Activated naive CD4-positive, alpha-beta T cell treated with anti-CD3 and anti-CD28 coated beads, Interleukin-2, amount 10 ng/mL, durations not matched to agents 7 days and 5 days (primary cell): ENCODE measurements around the gene EXOC4.

ENCODE experiments used
- CTCF ChIA-PET: fragments of 350-600 bp; sonication (Branson Sonifier 250); formaldehyde crosslinking; loops from one replicate; lab custom pipeline; 2021; ENCODE audit warnings: antibody characterized with exemption; lab: Charles Lee
- DNase-seq: peaks from one replicate; pipeline ENCODE4 v3.0.0-alpha.2; 2020
- H3K27ac Mint-ChIP-seq: one replicate; pipeline ENCODE4 v1.8.0; 2021; ENCODE audit warnings: mild to moderate bottlenecking, moderate library complexity, mixed read lengths
- H3K27me3 Mint-ChIP-seq: one replicate; pipeline ENCODE4 v1.8.0; 2021; ENCODE audit warnings: mild to moderate bottlenecking, mixed read lengths
- H3K36me3 Mint-ChIP-seq: one replicate; pipeline ENCODE4 v1.8.0; 2021; ENCODE audit warnings: mixed read lengths
- H3K4me1 Mint-ChIP-seq: one replicate; pipeline ENCODE4 v1.8.0; 2021; ENCODE audit warnings: mixed read lengths
- H3K4me3 Mint-ChIP-seq: one replicate; pipeline ENCODE4 v1.8.0; 2021; ENCODE audit warnings: mild to moderate bottlenecking, moderate library complexity, mixed read lengths
- H3K9me3 Mint-ChIP-seq: one replicate; pipeline ENCODE4 v1.8.0; 2021; ENCODE audit warnings: mixed read lengths

Gene EXOC4

GRCh38 chr7:133497061-133497460, 244.2 kb downstream of the EXOC4 start:
- H3K36me3 Mint-ChIP-seq, result peaks cover 7% of the 10 kb centered on the region
- H3K9me3 Mint-ChIP-seq, result peaks cover 1% of the 10 kb centered on the region
- no peak overlapping the region for H3K4me3 Mint-ChIP-seq
- DNase-seq, result no peak
- CTCF ChIA-PET, result interaction anchor here (0.6 kb wide), 1 partner anchor 59 kb away, joined by 3 read pairs; no protein-coding TSS in a partner anchor
- H3K4me1 Mint-ChIP-seq, result peaks cover 1% of the 10 kb centered on the region
- H3K27me3 Mint-ChIP-seq, result no peaks in the 10 kb centered on the region
- no peak overlapping the region for H3K27ac Mint-ChIP-seq

GRCh38 chr7:133501771-133502170, 248.9 kb downstream of the EXOC4 start:
- Mint-ChIP-seq H3K27ac (no peak overlapping the region), H3K27me3 (no peaks in the 10 kb centered on the region)
- CTCF ChIA-PET, result no interaction called here

GRCh38 chr7:133502498-133502897, 249.6 kb downstream of the EXOC4 start:
- Mint-ChIP-seq H3K4me3 (no peak overlapping the region), H3K9me3 (peaks cover 1% of the 10 kb centered on the region), H3K27ac (no peak overlapping the region), H3K36me3 (peaks cover 2% of the 10 kb centered on the region), H3K27me3 (no peaks in the 10 kb centered on the region), H3K4me1 (no peaks in the 10 kb centered on the region)
- no peak for DNase-seq
- CTCF ChIA-PET, result no interaction called here

More at GRCh38 chr7:133501771-133502170, 248.9 kb downstream of the EXOC4 start:
- Mint-ChIP-seq H3K9me3 (peaks cover 1% of the 10 kb centered on the region), H3K4me3 (no peak overlapping the region), H3K4me1 (no peaks in the 10 kb centered on the region), H3K36me3 (peaks cover 4% of the 10 kb centered on the region)
- DNase-seq, result no peak

- no peaks in the 10 kb centered on the region for H3K27me3 Mint-ChIP-seq
- peaks cover 1% of the 10 kb centered on the region for H3K9me3 Mint-ChIP-seq
- no peaks in the 10 kb centered on the region for H3K36me3 Mint-ChIP-seq
- CTCF ChIA-PET, result no interaction called here
- DNase-seq, result no peak
- H3K4me3 Mint-ChIP-seq, result no peak overlapping the region
- no peaks in the 10 kb centered on the region for H3K4me1 Mint-ChIP-seq
- no peak overlapping the region for H3K27ac Mint-ChIP-seq
Measured at GRCh38 chr7:133502972-133503371, 250.1 kb downstream of the EXOC4 start.

GRCh38 chr7:133504825-133505224, 251.9 kb downstream of the EXOC4 start:
- no peaks in the 10 kb centered on the region for H3K27me3 Mint-ChIP-seq
- H3K4me3 Mint-ChIP-seq, result no peak overlapping the region
- DNase-seq, result no peak
- H3K4me1 Mint-ChIP-seq, result no peaks in the 10 kb centered on the region
- CTCF ChIA-PET, result no interaction called here
- H3K9me3 Mint-ChIP-seq, result peaks cover 1% of the 10 kb centered on the region
- H3K27ac Mint-ChIP-seq, result no peak overlapping the region
- H3K36me3 Mint-ChIP-seq, result no peaks in the 10 kb centered on the region

- Mint-ChIP-seq H3K27ac (no peak overlapping the region), H3K36me3 (no peaks in the 10 kb centered on the region), H3K4me1 (no peaks in the 10 kb centered on the region), H3K4me3 (no peak overlapping the region), H3K9me3 (peaks cover 7% of the 10 kb centered on the region), H3K27me3 (no peaks in the 10 kb centered on the region)
- DNase-seq, result no peak
- CTCF ChIA-PET, result no interaction called here
Measured at GRCh38 chr7:133509822-133510221, 256.9 kb downstream of the EXOC4 start.

- CTCF ChIA-PET, result no interaction called here
- H3K27ac Mint-ChIP-seq, result no peak overlapping the region
- no peak for DNase-seq
- no peaks in the 10 kb centered on the region for H3K4me1 Mint-ChIP-seq
- no peaks in the 10 kb centered on the region for H3K36me3 Mint-ChIP-seq
- H3K27me3 Mint-ChIP-seq, result no peaks in the 10 kb centered on the region
- H3K9me3 Mint-ChIP-seq, result peaks cover 7% of the 10 kb centered on the region
- H3K4me3 Mint-ChIP-seq, result no peak overlapping the region
Measured at GRCh38 chr7:133510326-133511055, 257.6 kb downstream of the EXOC4 start.

- Mint-ChIP-seq H3K27me3 (no peaks in the 10 kb centered on the region), H3K4me3 (no peak overlapping the region), H3K4me1 (no peaks in the 10 kb centered on the region), H3K27ac (no peak overlapping the region), H3K9me3 (peaks cover 7% of the 10 kb centered on the region), H3K36me3 (no peaks in the 10 kb centered on the region)
- CTCF ChIA-PET, result no interaction called here
- DNase-seq, result no peak
Measured at GRCh38 chr7:133511252-133511651, 258.4 kb downstream of the EXOC4 start.

- no peak overlapping the region for H3K4me3 Mint-ChIP-seq
- H3K4me1 Mint-ChIP-seq, result no peaks in the 10 kb centered on the region
- no peaks in the 10 kb centered on the region for H3K27me3 Mint-ChIP-seq
- CTCF ChIA-PET, result no interaction called here
- no peak for DNase-seq
- H3K36me3 Mint-ChIP-seq, result no peaks in the 10 kb centered on the region
- peaks cover 7% of the 10 kb centered on the region for H3K9me3 Mint-ChIP-seq
- no peak overlapping the region for H3K27ac Mint-ChIP-seq
Measured at GRCh38 chr7:133511708-133512107, 258.8 kb downstream of the EXOC4 start.

- no peak for DNase-seq
- no peaks in the 10 kb centered on the region for H3K36me3 Mint-ChIP-seq
- H3K27ac Mint-ChIP-seq, result no peak overlapping the region
- H3K4me3 Mint-ChIP-seq, result no peak overlapping the region
- peaks cover 7% of the 10 kb centered on the region for H3K9me3 Mint-ChIP-seq
- CTCF ChIA-PET, result no interaction called here
- H3K27me3 Mint-ChIP-seq, result no peaks in the 10 kb centered on the region
- no peaks in the 10 kb centered on the region for H3K4me1 Mint-ChIP-seq
Measured at GRCh38 chr7:133512560-133512959, 259.7 kb downstream of the EXOC4 start.

- Mint-ChIP-seq H3K4me3 (no peak overlapping the region), H3K27ac (no peak overlapping the region), H3K27me3 (no peaks in the 10 kb centered on the region), H3K4me1 (no peaks in the 10 kb centered on the region), H3K9me3 (peaks cover 7% of the 10 kb centered on the region), H3K36me3 (no peaks in the 10 kb centered on the region)
- CTCF ChIA-PET, result no interaction called here
- DNase-seq, result no peak
Measured at GRCh38 chr7:133513608-133514007, 260.7 kb downstream of the EXOC4 start.

GRCh38 chr7:133514551-133514950, 261.7 kb downstream of the EXOC4 start:
- H3K4me1 Mint-ChIP-seq, result no peaks in the 10 kb centered on the region
- H3K36me3 Mint-ChIP-seq, result no peaks in the 10 kb centered on the region
- CTCF ChIA-PET, result no interaction called here

GRCh38 chr7:133517766-133518165, 264.9 kb downstream of the EXOC4 start:
- CTCF ChIA-PET, result no interaction called here
- Mint-ChIP-seq H3K27me3 (no peaks in the 10 kb centered on the region), H3K9me3 (no peaks in the 10 kb centered on the region), H3K4me3 (no peak overlapping the region), H3K4me1 (no peaks in the 10 kb centered on the region), H3K27ac (no peak overlapping the region), H3K36me3 (no peaks in the 10 kb centered on the region)
- no peak for DNase-seq

More at GRCh38 chr7:133514551-133514950, 261.7 kb downstream of the EXOC4 start:
- DNase-seq, result no peak
- peaks cover 7% of the 10 kb centered on the region for H3K9me3 Mint-ChIP-seq
- no peak overlapping the region for H3K4me3 Mint-ChIP-seq
- H3K27me3 Mint-ChIP-seq, result no peaks in the 10 kb centered on the region
- no peak overlapping the region for H3K27ac Mint-ChIP-seq

- H3K4me3 Mint-ChIP-seq, result no peak overlapping the region
- no peaks in the 10 kb centered on the region for H3K36me3 Mint-ChIP-seq
- no peak overlapping the region for H3K27ac Mint-ChIP-seq
- no peaks in the 10 kb centered on the region for H3K9me3 Mint-ChIP-seq
- H3K27me3 Mint-ChIP-seq, result no peaks in the 10 kb centered on the region
- CTCF ChIA-PET, result no interaction called here
- H3K4me1 Mint-ChIP-seq, result no peaks in the 10 kb centered on the region
- DNase-seq, result no peak
Measured at GRCh38 chr7:133518718-133519117, 265.8 kb downstream of the EXOC4 start.

- Mint-ChIP-seq H3K36me3 (no peaks in the 10 kb centered on the region), H3K27ac (no peak overlapping the region), H3K27me3 (no peaks in the 10 kb centered on the region), H3K4me3 (no peak overlapping the region), H3K4me1 (no peaks in the 10 kb centered on the region), H3K9me3 (no peaks in the 10 kb centered on the region)
- CTCF ChIA-PET, result no interaction called here
- no peak for DNase-seq
Measured at GRCh38 chr7:133520248-133520647, 267.4 kb downstream of the EXOC4 start.
